Measurements from ENCODE around the gene ZNF514.
"Not testable (repeated sequence)": the region's sequence is repeated elsewhere in the genome, so short reads cannot be mapped to it uniquely, and the experiment has no call there.

The ZNF514 gene

GRCh38 chr2:95122197-95122551 is 37.5 kb downstream of the ZNF514 start:
- no peak for DNase-seq (ENCODE audit: low read depth)

- DNase-seq (ENCODE audit: low read depth): peak; percentile 85
These were observed 38.0 kb downstream of the ZNF514 start, which contains the start of gene MRPS5 for GRCh38 chr2:95121407-95122196. Gene MRPS5 (minus strand): TSS chr2:95121808. CDS start chr2:95121791, 17 bp downstream.

DNA sequence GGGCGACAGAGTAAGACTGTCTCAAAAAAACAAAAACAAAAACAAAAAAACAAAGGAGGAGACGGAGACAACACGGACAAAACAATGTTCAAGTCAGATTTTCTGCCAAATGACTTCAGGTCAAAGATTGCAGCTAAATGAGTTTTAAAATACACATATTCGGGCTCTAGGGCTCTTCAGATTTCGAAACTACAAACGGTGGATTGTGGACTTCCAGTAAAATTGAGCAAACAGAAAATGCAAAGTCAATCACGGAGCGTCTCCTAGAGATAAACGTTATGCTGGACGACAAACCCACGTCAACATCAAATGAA is 38.6 kb downstream of the ZNF514 start:
- peak; percentile 7 for DNase-seq (ENCODE audit: low read depth)

DNA sequence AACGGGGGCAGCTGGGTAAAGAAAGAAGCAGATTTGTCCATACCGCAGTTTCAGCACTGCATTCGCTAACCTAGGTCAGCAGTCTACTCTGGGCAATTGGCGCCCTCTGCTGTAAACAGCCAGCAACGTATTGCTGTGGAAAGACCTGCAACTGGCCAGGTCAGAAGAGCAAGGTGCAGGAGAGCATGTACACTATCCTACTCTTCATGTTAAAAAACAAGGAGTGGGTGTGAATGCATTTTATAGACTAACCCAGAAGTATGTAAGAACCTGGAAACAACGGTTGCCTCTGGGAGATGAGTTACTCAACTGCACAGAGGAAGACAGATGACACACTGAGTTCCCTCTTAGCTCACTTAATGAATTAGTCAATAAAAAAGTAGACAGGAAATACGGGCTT is 44.2 kb downstream of the ZNF514 start:
- peak; percentile 63 for DNase-seq (ENCODE audit: low read depth)

DNA sequence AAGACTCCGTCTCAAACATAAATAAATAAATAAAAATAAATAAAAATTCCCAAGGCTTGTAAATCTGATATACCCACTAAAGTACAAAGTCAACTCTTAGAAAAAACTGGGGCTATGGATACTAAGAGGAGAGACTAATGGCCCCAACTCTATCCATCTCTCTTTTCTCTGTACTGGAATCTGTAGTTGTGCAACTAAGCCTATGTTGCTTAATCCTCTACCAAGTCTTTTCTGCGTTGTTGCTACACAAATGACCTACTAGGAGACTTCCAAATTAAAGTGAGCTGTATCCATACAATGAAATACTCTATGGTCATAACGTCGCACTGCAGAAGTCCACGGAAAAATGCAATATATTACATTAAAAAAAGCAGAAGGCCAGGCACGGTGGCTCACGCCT is 46.2 kb downstream of the ZNF514 start:
- DNase-seq (ENCODE audit: low read depth): no peak

DNA sequence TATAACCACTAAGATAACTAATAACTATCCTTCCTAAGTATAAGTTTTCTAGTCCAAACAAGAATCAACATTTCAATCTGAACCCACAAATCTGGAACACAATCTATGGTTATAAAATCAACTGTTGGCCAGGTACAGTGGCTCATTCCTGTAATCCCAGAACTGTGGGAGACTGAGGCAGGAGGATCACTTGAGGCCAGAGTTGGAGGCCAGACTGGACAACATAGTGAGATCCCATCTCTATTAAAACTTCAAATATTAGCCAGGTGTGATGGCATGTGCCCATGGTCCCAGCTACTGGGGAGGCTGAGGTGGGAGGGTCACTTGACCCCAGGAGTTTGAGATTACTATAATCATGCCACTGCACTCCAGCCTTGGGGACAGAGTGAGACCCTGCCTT is 49.3 kb downstream of the ZNF514 start:
- no peak for DNase-seq (ENCODE audit: low read depth)

DNA sequence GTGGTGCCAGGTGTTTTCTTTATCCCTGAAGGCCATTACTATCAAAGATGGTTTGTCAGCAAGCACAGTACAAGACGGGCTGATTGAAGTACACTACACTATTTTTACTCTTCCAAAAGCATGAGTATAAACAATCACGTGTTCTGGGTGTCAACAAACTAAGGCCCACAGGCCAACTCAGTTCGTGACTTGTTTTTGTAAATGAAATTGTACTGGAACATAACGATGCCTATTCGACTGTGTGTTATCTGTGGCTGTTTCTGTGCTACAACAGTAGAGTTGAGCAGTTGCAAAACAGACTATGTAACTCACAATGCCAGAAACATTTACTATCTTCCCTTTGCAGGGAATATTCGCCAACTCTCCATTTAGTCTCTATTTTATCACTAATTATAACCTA is 50.4 kb downstream of the ZNF514 start:
- DNase-seq (ENCODE audit: low read depth): no peak

DNA sequence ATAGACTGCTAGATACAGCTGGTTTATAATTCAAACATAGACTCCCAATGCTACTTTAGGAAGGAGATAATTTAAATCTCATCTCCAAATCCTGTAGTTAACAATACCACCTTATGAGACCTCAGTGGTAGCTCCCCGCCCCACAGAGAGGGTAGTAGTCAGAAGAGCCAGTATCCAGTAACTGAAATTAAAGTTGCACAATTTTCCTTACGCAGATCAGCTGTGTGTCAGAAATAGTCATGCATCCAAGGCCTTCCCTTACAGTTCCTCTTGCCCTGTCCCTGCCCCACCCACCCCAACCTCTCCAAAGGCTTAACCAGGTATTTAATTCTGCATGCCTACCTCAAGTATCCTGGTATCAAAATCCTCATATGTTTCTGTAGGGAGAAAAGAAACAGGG is 53.6 kb downstream of the ZNF514 start:
- no peak for DNase-seq (ENCODE audit: low read depth)

DNA sequence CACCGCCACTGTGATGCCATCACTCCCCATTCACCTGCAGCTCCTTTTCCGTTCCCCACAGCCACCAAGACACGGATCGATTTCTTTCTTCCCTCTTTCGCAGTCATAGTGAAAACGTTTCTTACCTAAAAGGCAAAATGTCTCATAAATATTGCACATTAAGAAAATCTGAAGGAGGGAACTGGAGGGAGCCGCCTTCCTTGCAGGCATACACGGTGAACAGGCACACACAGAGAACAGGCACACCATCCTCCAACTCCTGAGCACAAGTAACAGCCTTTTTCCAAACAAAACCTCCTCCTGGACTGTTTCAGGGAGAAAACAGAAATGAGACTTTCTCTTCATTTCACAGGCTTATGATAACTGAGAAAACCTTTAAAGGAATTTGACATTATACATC is 55.0 kb downstream of the ZNF514 start:
- no peak for DNase-seq (ENCODE audit: low read depth)

GRCh38 chr2:95099910-95100309 is 59.7 kb downstream of the ZNF514 start:
- no peak for DNase-seq (ENCODE audit: low read depth)

GRCh38 chr2:95098273-95098672 is 61.4 kb downstream of the ZNF514 start:
- DNase-seq (ENCODE audit: low read depth): not testable (repeated sequence)
